Stimulated activated CD4-positive, alpha-beta T cell treated with anti-CD3 and anti-CD28 coated beads, Interleukin-2, amount 100 ng/mL, for 48 hours (primary cell): ENCODE measurements around the gene COMTD1.
A peak's percentile ranks its signal among the peaks of the same experiment; 100 is the strongest.
"Not testable (repeated sequence)": the region's sequence is repeated elsewhere in the genome, so short reads cannot be mapped to it uniquely, and the experiment has no call there.

Experiments used
- DNase-seq, 2 donors: peaks; one replicate each; pipeline ENCODE4 v3.0.0-alpha.2; 2020

COMTD1 gene

GRCh38 chr10:75191821-75192568, 43.8 kb downstream of the COMTD1 start:
- DNase-seq: no peak

- DNase-seq: no peak
These were observed 46.3 kb downstream of the COMTD1 start for GRCh38 chr10:75189266-75190096.

- not testable (repeated sequence) for DNase-seq
These were observed 47.2 kb downstream of the COMTD1 start for GRCh38 chr10:75188522-75188921.

GRCh38 chr10:75187961-75188426, 47.8 kb downstream of the COMTD1 start:
- DNase-seq: peak; percentile 41

- DNase-seq: no peak
These were observed 49.4 kb downstream of the COMTD1 start for GRCh38 chr10:75186310-75186709.
